Parathyroid adenoma (tissue), 2 donors: Measurements from ENCODE around the gene EFNA4.

Source experiments
- H2AFZ ChIP-seq: fragments of 300-600 bp; sonication (generic); one replicate; pipeline ENCODE4 v1.7.0; 2017; ENCODE audit warnings: antibody characterized with exemption, mild to moderate bottlenecking
- H3K27ac ChIP-seq: fragments of 300-600 bp; sonication (generic); one replicate; pipeline ENCODE4 v1.7.0; 2017
- H3K27me3 ChIP-seq: fragments of 300-600 bp; sonication (generic); one replicate; pipeline ENCODE4 v1.7.0; 2017; ENCODE audit warnings: low read length; ENCODE audit not compliant: control insufficient read depth, insufficient read depth
- H3K36me3 ChIP-seq: fragments of 300-600 bp; sonication (generic); one replicate; pipeline ENCODE4 v1.7.0; 2017; ENCODE audit warnings: low read length; ENCODE audit not compliant: control insufficient read depth, insufficient read depth
- H3K4me1 ChIP-seq: fragments of 300-600 bp; sonication (generic); one replicate; pipeline ENCODE4 v1.7.0; 2017; ENCODE audit warnings: control low read depth
- H3K4me2 ChIP-seq: fragments of 300-600 bp; sonication (generic); one replicate; pipeline ENCODE4 v1.7.0; 2017; ENCODE audit warnings: low read length
- H3K4me3 ChIP-seq: fragments of 300-600 bp; sonication (generic); one replicate; pipeline ENCODE4 v1.7.0; 2017; ENCODE audit warnings: low read depth, low read length
- H3K79me2 ChIP-seq: fragments of 300-600 bp; sonication (generic); one replicate; pipeline ENCODE4 v1.7.0; 2017; ENCODE audit warnings: control low read depth
- H3K9ac ChIP-seq: fragments of 300-600 bp; sonication (generic); one replicate; pipeline ENCODE4 v1.7.0; 2017; ENCODE audit warnings: mild to moderate bottlenecking
- H3K9me3 ChIP-seq: fragments of 300-600 bp; sonication (generic); one replicate; pipeline ENCODE4 v1.7.0; 2017; ENCODE audit warnings: low read length; ENCODE audit not compliant: control insufficient read depth
- CTCF ChIP-seq: fragments of 300-600 bp; sonication (generic); IDR thresholded peaks from one replicate; pipeline ENCODE4 v1.7.0; 2017; ENCODE audit warnings: antibody characterized with exemption, mild to moderate bottlenecking
- donor health status: primary hyperparathyroidism.

Gene EFNA4

GRCh38 chr1:155083052-155083541 is 19.6 kb downstream of the EFNA4 start:
- Histone ChIP-seq H3K9me3 (no peaks in the 10 kb centered on the region), H2AFZ (no peak overlapping the region), H3K36me3 (no peaks in the 10 kb centered on the region), H3K4me3 (no peak overlapping the region), H3K27me3 (no peaks in the 10 kb centered on the region), H3K27ac (no peak overlapping the region), H3K79me2 (no peaks in the 10 kb centered on the region), H3K4me1 (no peaks in the 10 kb centered on the region), H3K4me2 (peak overlapping the region; percentile 84), H3K9ac (no peak overlapping the region)
- no peak for TF ChIP-seq CTCF

DNA sequence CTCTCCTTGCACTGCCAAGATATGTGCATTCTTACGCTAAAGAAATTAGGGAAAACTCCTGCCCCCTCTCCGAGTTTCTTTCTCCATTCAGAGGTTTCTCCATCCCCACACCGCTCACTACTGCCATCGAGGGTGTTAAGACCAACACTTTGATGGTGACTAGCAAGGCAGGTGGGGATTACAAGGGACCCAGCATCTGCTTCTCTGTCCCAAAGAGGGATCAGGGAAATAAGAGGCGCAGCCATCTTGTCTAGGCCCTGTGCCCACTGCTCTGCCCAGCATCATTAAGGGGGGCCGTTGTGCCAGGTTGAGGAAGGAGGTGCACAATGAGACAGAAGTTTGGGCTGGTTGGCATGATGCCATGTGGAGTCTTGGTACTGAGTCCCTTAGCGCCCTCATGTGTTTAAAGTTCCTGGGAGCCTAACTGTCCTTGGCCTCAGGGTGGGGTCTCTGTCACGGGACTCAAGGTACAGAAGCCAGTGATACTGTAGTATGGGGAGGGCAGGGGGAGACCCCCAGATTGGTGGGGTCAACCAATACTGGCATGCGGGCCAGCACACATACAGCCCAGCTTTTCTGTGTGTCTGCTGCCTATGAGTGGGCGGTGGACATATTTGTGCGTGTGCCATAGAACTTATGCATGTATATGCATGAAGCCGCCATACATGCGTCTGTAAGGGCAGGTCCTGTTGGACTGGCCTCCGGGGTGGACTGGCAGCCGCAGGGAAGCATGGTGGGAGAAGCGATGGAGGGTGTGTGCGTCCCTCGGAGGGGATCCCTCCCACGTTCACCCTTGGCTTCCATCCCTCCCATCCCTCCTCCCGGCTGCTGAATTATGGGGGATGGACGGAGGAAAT is 20.6 kb downstream of the EFNA4 start:
- peak overlapping the region; percentile 76 for H3K4me3 ChIP-seq
- TF ChIP-seq CTCF, result no peak
- no peaks in the 10 kb centered on the region for H3K27me3 ChIP-seq

DNA sequence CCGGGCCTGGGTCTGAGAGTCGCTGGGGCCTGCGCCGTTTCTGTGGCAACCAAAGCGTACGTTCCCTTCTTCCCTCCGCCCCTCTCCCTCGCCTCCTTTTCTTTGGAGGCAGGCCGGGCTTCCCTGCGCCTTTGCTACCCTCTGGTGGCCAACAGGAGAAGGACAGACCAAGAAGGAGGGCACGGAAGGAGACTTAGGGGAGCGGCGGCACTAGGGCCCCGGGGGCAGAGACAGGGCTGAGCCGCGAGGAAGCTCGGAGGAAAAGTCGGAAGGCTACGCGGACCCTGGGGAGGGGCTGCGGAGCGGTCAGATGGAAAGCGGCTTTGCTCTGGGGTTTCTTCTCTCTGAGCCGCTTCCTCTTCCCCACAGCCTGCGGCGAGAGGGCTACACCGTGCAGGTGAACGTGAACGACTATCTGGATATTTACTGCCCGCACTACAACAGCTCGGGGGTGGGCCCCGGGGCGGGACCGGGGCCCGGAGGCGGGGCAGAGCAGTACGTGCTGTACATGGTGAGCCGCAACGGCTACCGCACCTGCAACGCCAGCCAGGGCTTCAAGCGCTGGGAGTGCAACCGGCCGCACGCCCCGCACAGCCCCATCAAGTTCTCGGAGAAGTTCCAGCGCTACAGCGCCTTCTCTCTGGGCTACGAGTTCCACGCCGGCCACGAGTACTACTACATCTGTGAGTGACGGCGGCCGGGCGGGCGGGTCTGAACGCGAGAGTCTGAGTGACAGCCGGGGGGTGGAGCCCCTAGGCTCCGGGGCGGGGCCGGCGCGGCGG is 21.4 kb downstream of the EFNA4 start:
- peak overlapping the region; percentile 86 for H3K4me2 ChIP-seq
- no peaks in the 10 kb centered on the region for H3K9me3 ChIP-seq
- no peaks in the 10 kb centered on the region for H3K79me2 ChIP-seq
- TF ChIP-seq CTCF, result peak; percentile 86
- peak overlapping the region; percentile 80 for H3K27ac ChIP-seq
- H3K27me3 ChIP-seq, result no peaks in the 10 kb centered on the region
- no peak overlapping the region for H3K9ac ChIP-seq
- H3K4me1 ChIP-seq, result no peaks in the 10 kb centered on the region
- no peaks in the 10 kb centered on the region for H3K36me3 ChIP-seq
- H2AFZ ChIP-seq, result peak overlapping the region; percentile 94
- H3K4me3 ChIP-seq, result peak overlapping the region; percentile 76

More for the DNA sequence above, 20.6 kb downstream of the EFNA4 start:
- Histone ChIP-seq H3K9ac (no peak overlapping the region), H3K27ac (no peak overlapping the region), H3K79me2 (no peaks in the 10 kb centered on the region), H3K9me3 (no peaks in the 10 kb centered on the region), H2AFZ (peak overlapping the region; percentile 94), H3K4me1 (no peaks in the 10 kb centered on the region), H3K36me3 (no peaks in the 10 kb centered on the region), H3K4me2 (peak overlapping the region; percentile 86)

DNA sequence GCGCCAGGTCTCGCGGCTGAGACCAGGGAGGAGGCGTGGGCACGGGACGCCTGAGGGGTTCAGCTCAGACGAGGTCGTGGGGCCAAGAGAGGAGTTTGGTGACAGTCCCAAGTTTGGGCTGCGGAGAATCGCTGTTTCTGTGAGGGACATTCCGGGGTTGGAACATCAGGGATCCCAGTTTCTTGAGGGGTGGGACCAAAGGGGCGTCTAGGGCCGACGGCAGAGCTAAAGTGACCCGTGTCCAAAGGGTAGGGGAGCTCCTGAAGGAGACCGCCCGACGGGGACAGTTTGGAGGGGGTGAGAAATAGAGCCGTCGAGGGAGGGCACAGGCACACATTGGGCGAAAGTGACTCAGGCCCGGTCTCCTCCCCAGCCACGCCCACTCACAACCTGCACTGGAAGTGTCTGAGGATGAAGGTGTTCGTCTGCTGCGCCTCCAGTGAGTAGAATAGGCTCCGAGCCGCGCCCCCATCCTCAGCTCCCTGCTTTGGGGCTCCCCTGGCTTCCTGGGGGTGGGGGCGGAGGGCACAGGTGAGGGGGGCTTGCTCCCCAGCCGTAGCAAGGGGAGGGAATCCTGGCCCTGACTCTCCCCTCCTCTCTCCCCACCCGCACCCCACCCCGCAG is 22.1 kb downstream of the EFNA4 start:
- Histone ChIP-seq H3K9ac (no peak overlapping the region), H3K4me2 (peak overlapping the region; percentile 86), H3K36me3 (no peaks in the 10 kb centered on the region), H3K4me1 (no peaks in the 10 kb centered on the region), H3K4me3 (peak overlapping the region; percentile 76), H3K27me3 (no peaks in the 10 kb centered on the region), H3K27ac (peak overlapping the region; percentile 80), H3K9me3 (no peaks in the 10 kb centered on the region), H2AFZ (peak overlapping the region; percentile 94), H3K79me2 (no peaks in the 10 kb centered on the region)
- no peak for TF ChIP-seq CTCF
